Iris pigment epithelial cell (primary cell): ENCODE data around the gene JAKMIP1.
"Not testable (repeated sequence)": the region's sequence is repeated elsewhere in the genome, so short reads cannot be mapped to it uniquely, and the experiment has no call there.

Source experiments
- DNase-seq: peaks from one replicate; pipeline ENCODE4 v3.0.0-alpha.2; 2011; ENCODE audit warnings: low read depth

JAKMIP1 gene

DNA sequence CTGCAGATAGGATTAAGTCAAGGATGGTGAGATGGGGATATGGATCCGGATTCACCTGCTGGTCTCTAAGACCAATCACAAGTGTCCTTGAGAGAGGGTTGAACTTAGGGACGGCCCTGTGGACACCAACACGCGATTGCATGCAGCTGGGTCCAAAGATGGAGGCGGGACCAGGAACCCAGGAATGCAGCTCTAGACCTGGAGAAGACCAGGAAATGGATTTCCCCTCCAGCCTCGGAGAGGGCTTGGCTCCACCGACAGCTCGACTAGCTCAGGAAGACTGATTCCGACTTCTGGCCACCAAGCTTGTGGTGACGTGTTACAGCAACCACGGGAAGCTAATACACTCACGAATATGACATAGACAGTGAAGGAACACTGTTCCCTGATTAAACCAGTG is 186.8 kb downstream of the JAKMIP1 start:
- no peak for DNase-seq

DNA sequence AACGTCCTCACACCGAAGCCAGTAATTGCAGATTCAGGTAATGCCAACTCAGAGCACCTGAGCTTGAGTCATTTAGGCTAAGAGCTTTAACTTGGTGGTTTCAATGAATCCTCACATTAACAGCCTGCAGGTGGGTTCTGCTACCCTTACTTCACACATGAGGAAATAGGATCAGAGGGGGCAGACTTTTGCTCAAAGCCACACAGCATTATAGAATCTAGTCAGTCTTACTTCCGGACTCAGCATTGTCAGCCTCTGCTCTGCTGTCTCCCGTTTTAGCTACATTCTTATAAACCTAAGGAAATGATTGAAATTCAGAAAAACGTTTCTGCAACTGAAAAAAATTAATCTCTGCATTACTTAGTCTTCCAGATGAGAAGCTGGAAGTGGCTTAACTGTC is 188.1 kb downstream of the JAKMIP1 start:
- no peak for DNase-seq

DNA sequence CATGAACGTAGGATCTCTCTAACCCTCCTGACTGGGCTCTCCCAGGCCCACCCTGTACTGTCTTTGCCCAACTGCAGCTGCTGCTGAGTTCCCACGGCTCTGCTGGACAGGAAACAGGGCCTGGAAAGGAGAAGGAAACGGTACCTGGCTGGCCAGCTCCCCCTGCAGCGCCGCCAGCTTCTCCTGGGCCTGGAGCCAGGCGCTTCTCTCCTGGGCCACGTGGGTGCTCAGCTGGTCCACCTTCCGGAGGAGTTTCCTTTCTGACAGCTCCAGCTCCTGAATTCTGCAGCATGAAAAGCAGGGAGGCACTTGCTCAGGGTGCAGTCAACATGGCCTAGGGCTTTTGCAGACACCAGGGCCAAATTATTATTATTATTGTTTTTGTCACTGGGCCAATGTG is 188.7 kb downstream of the JAKMIP1 start:
- DNase-seq: no peak

DNA sequence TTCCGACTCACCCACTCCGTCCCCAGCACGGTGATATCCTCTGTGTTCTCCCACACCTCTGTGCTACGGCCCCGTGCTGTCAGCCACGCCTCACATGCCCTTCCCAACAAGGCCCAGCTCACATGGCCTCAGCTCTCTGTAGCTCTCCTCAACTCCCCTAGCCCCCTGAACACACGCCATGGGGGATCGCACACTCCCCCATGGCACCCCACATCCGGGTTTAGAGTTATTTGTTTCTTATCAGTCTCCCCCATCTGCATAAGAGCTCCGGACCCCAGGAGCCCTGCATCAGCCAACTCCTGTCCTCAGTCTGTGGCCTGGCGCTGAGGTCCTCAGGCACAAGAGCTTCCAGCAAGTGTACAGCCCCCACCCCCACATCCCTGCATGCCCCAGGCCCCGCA is 189.1 kb downstream of the JAKMIP1 start:
- DNase-seq: no peak

DNA sequence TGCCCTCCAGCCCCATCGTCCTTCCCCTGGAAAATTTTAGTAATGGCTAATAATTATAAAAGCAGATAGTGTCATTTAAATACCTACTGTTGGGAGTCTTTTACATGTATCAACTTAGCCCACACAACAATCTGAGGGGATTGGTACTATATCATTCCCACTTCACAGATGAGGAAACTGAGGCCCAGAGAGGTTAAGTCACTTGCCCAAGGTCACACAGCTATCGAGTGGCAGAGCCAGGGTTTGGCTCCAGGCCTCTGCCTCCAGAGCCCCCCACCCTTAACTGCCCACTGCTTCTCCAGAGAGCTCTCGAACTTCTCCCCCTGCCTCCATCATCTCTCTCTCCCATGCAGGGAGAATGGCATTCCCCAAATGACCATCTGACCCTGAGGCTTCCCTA is 189.6 kb downstream of the JAKMIP1 start:
- DNase-seq: no peak

DNA sequence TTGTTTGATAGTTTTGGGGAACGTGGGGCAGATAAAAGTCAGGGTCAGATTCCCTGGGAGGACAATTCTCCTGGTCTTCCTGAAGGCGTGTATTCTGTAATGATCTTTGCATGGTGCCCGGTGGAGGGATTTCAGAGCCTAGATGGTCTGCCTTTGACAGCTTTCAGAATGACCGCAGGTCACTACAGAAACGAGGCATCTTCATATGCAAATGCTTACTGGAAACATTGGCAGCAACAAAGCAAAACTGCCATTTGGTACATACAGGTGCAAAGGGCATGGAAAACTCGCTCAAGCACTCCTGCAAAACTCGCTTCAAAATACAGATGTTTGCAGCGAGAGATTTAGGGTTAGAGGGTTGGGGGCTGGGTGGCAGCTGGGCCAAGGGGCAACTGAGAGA is 190.9 kb downstream of the JAKMIP1 start:
- DNase-seq: no peak

DNA sequence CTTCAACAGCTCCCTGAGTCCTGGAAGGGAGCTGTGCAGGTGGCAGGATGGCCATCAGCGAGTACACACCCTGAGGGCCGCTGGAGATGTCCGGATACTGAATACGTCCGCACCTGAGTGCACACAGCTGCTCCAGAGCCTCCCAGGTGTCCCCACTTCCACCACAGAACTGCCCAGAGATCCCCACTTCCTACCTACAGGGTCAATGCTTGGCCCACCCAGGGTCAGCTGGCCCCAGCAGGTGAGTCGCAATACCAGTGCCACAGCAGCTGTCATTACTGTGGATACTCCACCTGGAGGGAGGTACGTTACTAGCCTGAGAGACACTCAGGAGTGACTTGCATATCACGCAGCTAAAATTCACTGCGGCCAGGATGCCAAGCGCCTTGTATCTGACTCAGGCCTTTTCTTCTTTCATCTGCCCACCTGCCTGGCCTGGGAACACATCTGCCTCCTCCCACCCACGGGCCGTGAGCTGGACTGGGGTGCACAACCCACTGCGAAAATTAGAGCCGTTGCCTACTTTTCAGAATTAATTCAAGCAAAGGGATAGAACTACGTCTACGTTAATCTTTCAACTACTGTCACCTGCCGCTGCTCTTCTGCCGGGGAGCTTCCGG is 191.5 kb downstream of the JAKMIP1 start:
- DNase-seq: no peak

DNA sequence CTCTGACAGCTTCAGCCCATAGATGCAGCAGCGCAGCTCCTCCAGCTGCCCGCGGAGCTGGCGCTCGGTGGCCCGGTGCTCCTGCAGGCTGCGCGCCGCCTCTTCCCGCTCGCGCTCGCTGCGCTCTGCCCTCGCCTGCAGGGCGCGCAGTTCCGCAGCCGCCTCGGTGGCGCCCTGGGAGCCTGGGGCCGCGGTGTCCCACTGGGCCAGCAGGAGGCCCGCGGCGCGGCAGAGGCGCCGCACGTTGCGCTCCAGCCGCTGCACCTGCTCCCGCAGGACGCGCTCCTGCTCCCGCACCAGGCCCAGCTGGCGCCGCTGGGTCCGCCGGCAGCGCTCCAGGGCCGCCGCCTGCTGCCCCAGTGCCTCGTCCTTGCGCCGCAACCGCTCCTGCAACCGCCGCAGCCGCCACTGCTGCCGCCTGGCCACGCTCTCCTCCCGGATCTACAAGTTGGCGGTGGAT is 192.2 kb downstream of the JAKMIP1 start:
- DNase-seq: no peak

DNA sequence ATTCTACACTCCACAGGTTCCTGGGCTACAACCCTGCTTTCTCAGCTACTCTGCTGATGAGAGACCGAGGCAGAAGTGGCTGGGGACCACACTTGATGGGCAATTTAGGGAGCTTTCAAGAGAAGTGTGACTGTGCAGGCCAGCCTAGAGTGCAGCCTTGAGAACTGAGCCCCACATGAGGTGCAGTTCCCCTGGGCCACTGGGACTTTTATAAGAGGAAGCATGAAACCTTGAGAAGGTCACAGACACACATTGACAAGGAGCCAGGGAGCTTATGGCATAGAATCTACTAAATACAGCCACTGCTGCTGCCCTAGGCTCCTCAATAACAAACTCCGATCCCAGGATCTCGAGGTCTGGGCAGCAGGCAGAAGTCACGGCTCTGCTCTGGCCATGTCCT is 195.2 kb downstream of the JAKMIP1 start:
- DNase-seq: no peak

DNA sequence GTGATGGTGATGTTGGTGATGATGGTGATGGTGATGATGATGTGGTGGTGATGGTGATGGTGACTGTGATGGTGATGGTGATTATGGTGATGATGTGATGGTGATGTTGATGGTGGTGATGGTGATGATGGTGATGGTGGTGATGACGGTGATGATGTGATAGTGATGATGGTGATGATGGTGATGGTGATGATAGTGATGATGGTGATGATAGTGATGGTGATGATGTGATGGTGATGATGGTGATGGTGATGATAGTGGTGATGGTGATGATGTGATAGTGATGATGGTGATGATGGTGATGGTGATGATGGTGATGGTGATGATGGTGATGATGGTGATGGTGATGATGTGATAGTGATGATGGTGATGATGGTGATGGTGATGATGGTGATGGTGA is 196.9 kb downstream of the JAKMIP1 start:
- DNase-seq: not testable (repeated sequence)

DNA sequence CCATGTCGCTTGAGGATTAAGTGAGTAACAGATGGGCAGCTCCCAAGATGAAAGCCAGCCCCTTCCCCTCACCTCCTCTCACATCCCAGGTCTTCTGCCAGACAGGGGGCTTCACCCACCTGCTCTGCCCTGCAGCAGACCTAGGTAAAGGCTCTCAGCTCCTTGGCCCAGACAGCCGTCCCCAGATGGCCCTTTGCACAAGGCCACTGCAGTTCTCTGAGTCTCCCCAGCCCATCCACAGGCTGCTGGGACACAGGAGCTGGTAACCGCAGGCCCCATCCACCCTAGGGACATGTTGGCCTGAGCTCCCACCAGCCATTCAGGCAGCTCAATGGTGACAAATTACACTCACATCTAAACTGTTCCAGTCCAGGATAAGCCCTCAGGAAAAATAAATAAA is 197.4 kb downstream of the JAKMIP1 start:
- no peak for DNase-seq

DNA sequence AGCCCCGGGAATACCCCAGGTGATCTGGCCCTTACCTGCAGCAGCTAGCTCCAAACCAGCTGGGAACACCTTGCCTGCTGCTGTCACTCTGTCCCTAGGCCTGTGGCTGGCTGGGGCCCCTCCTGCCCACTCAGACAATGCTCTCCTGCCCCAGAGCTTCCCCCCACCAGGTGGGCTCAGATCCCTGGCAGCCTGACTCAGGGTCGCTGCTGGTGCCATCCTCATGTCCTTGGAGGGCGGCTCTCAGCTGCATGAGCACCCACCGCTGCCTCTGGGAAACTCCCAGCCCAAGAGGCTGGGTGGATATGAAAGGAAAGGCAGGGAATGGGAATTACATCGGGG is 197.9 kb downstream of the JAKMIP1 start:
- no peak for DNase-seq

DNA sequence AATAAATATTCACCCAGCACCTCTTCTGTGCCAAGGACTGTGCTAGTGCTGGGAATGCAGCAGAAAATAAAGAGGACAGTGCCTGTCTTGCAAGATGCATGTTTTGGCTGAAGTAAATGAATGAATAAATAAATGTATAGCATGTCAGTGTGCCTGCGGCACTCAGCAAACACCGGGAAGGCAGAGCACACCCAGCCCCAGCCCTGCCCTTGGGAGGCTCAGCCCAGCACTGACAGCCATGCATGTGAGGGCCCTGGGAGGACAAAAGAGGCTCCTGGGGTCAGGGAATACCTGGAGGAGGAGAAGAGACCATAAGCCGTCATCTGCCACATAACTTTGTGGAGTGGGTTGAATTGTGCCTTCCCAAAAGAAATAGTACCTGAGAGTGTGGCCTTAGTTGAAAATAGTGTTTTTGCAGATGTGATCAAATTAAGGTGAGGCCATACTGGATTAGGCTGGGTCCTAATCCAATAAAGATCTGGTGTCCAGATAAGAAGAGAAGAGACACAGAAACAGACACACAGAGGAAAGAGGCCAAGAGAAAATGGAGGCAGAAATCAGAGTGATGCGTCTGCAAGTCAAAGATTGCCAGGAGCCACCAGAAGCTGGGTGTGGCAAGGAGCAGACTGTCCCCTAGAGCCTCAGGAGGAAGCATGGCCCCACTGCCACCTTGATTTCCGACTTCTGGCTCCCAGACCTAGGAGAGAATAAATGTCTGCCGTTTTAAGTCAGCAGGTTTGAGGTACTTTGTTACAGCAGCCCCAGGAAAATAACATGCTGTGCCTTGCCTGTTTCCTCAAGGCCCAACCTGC is 198.5 kb downstream of the JAKMIP1 start:
- no peak for DNase-seq

DNA sequence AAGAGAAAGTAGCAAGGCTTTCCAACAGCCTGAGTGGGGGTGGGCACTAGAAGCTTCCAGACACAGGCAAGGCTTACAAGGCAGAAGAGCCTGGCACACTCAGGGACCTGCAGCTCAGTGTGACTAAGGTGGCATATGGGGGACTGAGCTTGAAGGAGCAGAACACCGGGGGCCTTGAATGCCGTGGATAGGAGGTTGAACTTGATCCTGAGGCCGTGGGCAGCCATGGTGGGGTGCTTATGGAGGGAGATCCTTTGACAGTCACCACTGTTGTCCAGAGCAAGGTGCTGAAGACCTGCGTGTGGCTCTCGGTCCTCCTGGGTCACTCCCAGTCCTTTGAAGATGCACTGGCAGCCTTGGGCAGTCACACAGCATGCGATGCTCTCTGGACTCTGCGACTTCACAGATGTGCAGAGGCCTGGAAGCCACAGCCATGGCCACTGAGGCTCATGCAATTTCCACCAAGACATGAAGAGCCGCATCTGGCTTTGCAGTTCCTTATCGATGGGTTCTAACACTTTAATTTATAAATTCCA is 200.5 kb downstream of the JAKMIP1 start:
- no peak for DNase-seq

DNA sequence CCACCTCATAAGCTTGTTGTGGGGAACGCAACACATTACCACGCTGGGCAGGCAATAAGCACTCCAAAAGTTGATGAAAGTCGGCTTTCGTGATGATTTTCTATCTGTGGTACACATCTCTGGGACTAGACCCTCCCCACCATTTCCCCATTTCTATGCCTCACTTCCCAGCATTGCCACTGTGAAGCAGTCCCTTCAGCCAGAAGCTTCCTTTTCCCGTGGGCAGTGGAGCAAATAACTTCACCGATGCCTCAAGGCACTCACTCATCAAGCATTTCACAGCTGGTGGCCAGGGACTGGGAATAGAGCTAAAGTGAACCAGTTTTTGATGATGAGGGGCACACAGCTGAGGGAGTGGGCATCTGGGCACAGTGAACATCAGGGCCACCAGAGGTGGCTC is 201.0 kb downstream of the JAKMIP1 start:
- DNase-seq: no peak

DNA sequence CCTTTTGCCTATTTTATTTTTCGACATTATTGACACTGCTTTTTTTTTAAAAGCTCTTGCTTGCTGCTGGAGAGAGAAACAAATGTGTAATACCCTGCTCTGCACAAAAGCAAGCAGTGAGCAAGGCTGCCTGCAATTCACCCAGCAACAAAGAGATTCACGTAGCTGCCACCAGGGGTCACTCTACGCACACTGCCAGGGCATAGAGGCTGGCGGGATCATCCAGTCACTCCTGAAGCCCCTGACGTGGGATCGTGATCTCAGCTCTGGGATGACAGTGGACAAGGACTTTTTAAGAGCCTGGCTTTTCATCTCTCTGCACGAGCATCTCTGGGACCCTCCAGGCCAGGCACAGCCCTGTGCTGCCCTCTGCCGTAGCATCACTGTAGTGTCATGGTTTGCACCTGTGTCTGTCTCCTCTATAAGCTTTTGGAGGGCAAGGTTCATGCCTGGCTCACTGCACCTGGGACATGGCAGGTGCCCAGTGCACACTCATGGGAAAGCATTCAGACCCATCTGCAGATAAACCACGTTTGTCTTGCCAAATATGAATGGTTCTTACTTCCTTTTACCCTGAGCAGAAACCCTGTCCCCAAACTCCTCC is 201.9 kb downstream of the JAKMIP1 start:
- DNase-seq: peak; percentile 62

DNA sequence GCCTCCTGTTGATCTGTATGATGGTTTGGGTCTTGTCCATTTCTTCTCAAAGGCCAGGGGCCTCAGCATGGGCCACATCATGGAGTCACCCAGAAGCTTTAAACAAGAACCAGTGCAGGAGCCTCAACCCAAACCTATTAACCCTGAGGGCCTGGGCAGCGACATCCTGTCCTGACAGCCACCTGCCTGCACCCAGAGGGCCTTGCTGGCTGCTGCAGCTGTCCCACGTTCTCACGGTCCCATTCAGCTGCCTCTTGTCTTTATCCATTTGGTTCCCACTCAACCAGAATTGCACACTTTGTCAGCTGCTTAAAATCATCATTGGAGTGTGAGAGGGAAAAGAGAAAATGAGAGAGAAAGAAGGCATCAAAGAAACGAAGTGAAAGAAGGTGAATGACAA is 203.7 kb downstream of the JAKMIP1 start:
- no peak for DNase-seq

DNA sequence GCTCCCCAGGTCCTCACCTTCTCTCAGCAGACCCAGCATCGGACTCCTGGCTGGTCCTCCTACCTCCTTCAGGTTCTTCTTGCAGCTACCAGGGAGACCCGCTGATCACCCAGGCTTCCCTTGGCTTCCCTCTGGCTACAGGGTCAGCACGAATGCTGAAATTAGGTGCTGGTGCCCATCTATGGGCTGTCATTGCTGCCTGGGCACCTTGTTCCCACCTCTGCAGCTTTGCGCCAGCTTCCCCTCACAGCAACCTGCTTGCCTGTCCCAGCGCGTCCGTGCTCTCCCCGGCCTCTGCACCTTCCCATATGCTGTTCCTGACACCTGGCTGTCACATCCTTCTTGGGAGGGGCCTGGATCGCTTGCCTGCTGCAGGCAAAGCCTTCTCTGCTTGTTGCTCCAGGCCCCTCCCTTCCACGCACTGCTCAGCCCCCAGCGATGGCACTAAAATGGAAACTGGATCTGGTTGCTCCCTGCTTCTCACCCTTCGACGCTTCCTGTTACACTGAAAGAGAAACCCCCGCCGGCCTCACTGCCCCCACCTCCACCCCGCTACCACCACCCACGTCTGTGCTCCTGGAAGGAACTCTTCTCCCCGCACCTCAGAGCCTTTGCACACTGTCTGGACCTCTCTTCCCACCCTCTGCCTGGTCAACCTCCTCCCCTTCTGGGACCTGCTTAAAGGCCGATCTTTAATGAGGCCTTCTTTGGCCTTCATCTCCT is 204.3 kb downstream of the JAKMIP1 start:
- no peak for DNase-seq

DNA sequence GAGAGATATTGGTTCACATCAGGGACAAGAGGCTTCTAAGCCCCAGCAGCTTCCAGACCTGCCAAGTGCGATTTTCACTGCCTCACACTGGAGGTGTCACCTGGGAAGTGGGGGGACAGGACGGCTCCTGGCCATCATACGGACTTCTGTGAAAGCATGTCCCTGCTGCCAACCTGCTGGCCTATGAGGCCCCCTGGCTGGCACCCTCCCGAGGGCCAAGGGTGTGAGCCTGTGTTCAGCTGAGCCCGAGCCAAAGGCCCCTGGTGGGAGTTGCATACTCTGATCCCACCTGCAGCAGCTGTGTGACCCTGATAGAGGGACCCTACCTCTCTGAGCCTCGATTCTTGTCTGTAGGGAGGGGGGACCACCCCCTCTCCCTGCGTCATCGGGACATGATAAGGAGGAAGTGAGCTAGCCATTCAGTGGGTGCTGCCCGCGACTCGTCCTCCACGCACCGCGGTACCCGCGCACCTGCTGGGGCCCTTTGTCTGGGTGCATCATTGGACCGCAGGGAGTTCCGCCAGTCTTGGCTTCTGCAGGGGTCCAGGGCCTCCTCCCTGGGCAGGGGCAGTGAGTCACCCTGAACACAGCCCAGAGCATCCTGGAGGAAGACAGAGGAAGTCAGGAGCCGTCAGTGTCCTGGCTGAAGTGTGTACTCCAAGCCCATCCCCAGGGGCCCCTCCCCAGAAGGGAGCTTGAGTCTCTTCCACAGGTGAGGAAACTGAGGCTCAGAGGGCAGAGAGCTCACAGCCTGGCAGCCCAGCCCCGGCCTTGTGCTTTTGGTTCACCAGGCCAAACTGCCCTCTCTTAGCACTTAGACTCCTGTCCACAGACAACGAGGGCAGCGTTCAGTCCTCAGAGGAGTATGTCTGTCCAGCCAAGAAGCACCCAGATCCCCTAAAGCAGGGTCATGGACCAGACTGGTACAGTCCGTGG is 206.2 kb downstream of the JAKMIP1 start:
- no peak for DNase-seq

DNA sequence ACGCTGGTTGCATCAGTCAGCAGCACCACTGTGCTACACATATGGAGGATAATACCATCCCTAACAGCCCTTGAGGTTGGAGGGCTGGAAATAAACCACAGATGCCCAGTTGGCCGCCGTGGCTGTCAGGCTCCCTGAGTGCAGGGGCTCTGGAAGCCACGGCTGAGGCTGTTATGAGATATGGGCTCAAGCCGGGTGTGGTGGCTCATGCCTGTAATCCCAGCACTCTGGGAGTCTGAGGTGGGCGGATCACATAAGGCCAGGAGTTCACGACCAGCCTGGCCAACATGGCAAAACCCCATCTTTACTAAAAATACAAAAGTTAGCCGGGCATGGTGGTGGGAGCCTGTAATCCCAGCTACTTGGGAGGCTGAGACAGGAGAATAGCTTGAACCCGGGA is 207.0 kb downstream of the JAKMIP1 start:
- DNase-seq: not testable (repeated sequence)

DNA sequence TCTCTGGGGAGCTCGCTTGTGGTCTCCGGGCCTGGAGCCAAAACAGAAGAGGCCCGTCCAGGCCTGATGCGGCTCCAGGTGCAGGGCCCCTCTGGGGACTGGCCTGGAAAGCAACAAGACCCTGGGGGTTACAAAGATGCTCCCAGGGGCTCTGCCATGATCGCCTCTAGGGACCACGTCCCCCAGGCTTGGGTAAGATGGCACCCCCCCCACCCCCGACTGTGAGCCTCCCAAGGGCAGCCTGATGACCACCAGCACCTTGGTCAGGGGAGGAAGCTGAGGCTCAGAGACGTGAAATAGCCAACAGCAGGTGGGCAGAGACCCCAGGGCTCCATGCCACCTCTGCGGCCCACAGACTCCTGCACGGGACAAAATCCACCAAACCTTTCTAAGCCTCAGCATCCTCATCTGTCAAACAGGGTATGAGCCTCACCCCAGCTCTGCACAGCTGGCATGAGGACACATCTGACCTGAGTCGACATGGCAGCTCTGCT is 207.5 kb downstream of the JAKMIP1 start:
- DNase-seq: no peak
